Hematopoietic multipotent progenitor cell treated with erythropoietin and hydrocortisone succinate and interleukin-3 and kit ligand, for 17 days (in vitro differentiated cells): ENCODE data around the gene ZBTB45.
"Not testable (repeated sequence)": the region's sequence is repeated elsewhere in the genome, so short reads cannot be mapped to it uniquely, and the experiment has no call there.

Experiments
- DNase-seq: peaks from one replicate; pipeline ENCODE4 v3.0.0-alpha.2; 2015; ENCODE audit warnings: low spot score

Gene ZBTB45

DNA sequence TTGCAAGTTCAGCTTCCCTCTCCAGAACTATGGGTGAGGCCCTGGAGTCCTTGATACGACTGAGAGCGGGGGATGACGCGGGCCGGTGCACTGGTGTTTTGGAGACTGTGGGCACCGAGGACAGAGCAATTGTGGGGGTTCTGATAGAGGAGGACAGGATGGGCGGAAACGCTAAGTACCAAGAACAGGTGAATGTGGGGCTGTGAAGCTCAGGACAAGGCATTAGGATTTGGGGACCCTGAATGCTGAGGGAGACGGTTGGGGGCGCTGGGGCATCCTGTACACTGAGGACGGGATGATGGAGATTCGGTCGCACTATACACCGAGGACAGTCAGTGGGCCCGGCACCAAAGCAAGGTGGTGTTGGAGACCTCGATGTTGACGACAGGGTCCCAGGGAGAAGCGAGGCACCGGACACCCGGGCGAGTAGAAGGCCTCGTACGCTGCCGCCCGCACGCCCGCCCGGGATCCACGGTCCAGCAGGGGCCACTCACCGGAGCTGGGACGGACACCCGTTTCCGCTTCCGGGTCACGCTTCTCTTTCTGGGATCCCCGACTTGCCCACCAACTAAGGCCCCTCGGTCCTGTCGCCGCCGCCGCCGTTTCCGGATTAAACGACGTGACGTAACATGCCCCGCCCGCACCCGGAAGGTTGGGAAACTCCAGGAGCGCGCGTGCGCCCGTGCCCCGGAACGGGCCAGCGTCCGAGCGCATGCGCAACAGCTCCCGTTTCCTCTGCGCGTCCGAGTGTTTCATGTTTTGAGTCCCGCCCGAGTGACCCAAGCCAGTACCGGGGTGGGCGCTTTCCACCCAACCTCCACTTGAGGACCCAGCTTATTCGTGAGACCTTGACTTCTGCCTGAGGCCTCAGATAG is 35.1 kb upstream of the ZBTB45 start, which contains the start of gene CHMP2A:
CHMP2A (minus strand) TSS at position 612 of the 875 bp plus-strand sequence. CDS start 893 bp downstream, outside the sequence.
- DNase-seq: peak; percentile 98

DNA sequence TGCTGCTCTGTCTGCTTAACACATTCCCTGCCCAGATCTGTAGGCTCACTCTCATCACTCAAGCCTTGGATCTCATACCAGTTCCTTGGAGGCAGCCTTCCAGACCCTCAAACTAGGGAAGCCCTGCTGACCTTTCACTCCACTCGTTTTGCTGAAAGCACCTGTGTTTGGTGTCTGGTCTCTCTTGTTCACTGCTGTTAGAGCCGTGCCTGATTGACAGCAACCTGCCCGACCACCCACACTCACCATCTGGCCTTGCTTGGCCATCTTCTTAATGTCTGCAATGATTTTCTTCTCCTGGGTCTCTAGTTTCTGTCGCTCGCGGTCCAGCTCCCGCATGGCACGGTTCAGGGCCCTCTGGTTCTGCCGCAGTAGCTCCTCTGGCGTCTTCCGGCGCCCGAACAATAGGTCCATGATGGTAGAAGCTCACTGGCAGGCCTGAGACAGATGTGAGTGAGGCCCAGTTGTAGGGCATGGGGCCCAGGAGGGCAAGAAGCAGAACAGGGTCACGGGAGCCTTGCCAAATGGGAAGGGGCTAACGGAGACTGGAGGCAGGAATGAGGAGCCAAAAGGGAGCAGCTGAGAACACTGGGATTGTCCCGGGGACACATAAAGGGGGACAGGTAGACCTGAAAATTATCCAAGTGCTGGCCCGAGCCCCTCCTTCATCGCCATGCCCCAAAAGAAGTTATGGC is 34.3 kb upstream of the ZBTB45 start:
- DNase-seq: no peak

DNA sequence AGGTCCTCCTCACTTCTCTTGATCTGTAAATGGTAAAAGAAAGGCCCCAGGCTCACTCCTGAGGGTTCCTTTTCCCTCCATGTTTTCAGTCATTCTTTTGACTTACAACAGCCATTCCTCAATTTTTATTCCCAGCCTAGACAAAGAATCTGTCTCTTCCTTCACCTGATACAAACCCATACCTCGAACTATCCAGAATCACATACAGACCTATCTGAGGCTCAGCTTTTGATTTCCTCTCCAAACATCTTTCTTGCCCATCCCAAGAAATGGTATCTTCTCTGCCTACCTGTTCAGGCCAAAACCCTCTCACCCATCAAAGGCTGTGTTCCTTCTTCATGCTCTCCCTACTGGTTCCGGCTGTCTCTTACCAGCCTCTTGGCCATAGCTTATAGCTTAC is 33.0 kb upstream of the ZBTB45 start:
- no peak for DNase-seq

DNA sequence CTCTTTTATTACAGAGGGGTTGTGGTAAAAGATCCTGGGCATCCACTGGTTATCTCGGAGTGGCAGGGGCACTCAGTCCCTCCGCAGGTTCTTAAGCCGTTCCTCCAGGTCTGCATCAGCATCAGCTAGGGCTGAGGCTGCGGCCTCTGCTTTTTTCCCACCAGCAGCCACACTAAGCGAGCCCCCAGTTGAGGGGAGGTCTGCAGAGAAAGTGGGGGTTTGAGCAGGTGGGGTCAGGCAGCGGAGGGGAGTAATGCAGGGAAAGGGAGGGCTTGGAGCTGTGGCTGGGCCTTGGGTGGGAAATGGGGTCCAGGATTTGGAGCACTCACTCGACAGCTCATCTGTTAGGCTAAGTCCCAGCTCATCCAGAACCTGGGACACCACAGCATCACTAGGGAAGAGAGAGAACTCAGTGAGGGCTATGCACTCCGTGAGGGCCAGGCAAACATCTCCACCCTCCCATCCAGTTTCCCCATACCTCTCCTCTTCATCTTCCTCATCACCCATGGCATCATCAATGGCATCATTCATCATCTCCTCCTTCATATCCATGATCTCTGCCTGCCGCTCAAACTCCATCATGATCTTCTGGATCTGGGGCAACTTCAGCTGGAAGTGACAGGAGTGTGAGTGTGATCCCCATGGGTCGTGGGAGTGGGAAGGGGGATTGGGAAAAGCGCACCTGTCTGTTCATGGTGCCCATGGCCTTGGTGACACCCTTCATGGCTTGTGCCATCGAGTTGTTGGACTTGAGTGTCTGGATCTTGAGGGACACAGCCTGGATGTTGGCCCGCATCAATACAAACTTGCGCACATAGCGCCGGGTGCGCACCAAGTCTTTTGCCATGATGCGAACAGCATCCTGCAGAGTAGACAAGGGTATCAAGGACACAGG is 32.2 kb upstream of the ZBTB45 start:
- DNase-seq: no peak

DNA sequence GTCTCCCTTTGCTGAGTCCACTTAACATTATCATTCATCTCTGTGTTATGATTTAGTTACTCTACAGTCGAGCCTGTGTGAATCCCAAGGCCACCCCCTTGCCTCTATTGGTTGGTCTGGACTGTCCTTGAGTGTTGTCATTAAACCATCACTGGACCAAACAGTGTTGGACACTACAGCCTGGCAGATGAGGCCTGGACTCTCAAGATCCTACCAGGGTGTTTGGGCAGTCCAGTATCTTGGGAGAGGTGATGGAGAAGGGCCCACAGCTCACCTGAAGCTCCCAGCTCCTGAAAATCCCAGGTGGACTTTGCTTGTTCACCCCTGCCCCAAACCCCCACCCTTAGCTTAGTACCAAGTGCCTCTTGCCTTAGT is 31.5 kb upstream of the ZBTB45 start:
- no peak for DNase-seq

DNA sequence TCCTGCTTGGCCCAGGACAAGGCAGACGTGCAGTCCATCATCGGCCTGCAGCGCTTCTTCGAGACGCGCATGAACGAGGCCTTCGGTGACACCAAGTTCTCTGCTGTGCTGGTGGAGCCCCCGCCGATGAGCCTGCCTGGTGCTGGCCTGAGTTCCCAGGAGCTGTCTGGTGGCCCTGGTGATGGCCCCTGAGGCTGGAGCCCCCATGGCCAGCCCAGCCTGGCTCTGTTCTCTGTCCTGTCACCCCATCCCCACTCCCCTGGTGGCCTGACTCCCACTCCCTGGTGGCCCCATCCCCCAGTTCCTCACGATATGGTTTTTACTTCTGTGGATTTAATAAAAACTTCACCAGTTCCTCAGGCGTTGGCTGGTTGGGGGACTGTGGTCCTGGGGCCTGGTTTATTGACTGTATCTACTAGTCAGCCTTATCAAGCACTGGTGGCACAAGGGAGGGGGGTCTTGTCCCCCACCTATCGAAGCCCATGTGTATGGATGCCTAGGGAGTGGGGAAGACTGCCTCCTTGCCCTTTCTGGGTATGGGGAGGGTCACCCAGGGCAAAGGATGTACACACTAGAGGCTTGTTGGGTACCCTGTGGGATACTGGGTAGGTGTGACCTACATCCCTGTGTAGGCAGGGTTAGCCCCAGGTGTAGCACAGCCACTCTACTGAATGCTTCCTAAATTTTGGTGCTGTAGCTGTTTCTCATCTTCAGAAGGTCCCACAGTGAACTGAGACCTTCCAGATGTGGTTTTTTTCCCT is 30.9 kb upstream of the ZBTB45 start:
- DNase-seq: no peak

DNA sequence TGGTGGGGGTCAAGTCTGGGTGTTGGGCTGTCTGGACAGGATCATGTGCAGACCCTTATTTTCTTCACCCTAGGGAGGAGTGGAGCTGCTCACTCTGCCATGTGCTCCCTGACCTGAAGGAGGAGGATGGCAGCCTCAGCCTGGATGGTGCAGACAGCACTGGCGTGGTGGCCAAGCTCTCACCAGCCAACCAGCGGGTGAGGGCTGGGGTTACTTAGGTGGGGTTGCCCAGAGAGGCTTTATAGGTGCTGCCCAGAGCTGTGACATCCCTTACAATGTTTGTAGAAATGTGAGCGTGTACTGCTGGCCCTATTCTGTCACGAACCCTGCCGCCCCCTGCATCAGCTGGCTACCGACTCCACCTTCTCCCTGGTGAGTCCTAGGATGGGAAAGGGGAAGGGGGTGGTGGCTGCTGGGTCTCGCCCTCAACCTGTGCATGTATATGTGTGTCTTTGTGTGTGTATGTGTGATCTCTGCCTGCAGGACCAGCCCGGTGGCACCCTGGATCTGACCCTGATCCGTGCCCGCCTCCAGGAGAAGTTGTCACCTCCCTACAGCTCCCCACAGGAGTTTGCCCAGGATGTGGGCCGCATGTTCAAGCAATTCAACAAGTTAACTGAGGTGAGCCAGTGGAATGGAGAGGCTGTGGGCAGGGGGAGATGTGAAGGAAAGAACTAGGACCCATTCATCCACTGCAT is 30.2 kb upstream of the ZBTB45 start:
- no peak for DNase-seq

DNA sequence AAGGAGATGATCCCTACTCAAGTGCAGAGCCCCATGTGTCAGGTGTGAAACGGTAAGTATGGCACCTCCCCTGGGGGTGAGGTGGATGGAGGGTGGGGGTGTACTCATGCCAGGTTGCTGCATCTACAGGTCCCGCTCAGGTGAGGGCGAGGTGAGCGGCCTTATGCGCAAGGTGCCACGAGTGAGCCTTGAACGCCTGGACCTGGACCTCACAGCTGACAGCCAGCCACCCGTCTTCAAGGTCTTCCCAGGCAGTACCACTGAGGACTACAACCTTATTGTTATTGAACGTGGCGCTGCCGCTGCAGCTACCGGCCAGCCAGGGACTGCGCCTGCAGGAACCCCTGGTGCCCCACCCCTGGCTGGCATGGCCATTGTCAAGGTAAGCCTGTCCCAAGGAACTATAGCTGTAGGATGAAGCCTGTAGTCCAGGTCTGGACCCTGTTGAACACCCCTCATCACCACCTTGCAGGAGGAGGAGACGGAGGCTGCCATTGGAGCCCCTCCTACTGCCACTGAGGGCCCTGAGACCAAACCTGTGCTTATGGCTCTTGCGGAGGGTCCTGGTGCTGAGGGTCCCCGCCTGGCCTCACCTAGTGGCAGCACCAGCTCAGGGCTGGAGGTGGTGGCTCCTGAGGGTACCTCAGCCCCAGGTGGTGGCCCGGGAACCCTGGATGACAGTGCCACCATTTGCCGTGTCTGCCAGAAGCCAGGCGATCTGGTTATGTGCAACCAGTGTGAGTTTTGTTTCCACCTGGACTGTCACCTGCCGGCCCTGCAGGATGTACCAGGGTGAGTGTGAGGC is 29.5 kb upstream of the ZBTB45 start:
- no peak for DNase-seq

DNA sequence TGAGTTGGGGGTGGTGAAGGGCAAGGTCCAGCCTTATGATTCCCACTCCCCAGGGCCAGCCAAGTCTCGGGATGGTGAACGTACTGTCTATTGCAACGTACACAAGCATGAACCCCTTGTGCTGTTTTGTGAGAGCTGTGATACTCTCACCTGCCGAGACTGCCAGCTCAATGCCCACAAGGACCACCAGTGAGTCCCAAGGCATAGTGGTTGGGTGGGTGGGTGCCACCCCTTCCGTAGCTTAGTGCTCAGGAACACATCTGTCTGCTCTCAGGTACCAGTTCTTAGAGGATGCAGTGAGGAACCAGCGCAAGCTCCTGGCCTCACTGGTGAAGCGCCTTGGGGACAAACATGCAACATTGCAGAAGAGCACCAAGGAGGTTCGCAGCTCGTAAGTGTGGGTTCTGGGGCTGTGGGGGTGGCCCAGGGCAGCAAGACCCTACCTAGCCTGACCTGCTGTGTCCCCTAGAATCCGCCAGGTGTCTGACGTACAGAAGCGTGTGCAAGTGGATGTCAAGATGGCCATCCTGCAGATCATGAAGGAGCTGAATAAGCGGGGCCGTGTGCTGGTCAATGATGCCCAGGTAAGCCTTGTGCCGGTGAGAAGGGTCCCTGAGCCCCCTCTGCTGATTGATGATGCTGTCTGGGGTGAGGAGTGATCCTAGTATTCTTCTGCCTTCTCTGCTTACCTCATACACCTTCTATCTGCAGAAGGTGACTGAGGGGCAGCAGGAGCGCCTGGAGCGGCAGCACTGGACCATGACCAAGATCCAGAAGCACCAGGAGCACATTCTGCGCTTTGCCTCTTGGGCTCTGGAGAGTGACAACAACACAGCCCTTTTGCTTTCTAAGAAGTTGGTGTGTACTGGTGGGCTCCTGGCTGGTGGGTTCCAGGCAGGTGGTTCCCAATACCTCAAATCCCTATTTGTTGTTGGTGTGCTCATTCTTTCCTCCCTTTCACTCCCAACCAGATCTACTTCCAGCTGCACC is 28.0 kb upstream of the ZBTB45 start:
- DNase-seq: no peak

DNA sequence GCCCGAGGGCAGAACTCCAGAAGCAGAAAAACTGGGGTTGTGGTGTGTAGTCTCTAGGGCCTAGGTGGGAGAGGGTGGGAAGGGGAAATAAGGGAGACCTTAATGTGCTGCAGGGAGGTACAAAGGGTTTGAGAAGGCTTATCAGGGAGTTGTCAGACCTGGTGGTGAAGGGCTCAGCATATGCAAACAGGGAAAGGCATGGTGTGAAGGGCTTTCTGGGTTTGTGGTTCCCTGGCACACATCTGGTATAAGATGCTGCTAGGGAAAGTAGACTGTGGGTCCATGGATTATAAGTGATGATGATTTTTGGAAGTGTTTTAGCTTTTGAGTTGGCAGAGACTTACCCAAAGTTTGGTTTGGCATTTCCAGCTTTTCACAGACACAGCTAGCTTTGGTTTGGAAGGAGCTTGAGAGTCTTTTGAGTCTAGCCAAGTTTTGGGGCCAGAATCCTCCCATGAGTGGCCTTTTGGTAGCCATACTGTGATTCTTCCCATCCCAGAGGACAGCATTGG is 26.5 kb upstream of the ZBTB45 start:
- peak; percentile 14 for DNase-seq

DNA sequence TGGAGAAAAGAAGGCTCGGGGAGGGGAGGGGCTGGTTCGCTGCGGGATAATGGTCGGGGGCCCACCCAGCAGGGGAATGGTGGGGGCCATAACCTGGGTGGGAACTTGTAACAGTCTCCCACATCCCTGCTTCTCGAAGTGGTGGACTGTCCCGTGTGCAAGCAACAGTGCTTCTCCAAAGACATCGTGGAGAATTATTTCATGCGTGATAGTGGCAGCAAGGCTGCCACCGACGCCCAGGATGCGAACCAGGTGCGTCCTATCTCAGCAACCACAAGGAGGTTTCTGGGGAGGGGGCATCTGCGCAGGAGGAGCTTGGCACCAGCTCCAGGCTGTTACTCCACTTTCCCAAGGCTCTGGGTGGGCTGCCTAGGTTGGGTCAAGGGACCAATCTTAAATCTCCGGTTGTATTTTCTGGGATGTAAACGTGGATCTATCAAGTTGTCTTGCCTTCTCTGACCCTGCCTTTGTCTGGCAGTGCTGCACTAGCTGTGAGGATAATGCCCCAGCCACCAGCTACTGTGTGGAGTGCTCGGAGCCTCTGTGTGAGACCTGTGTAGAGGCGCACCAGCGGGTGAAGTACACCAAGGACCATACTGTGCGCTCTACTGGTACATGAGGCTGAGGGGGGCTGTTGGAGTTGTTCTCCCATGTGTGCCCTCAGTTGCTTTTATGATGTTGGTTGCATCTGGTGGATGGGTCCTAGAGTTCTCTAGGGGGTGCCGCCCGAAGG is 25.8 kb upstream of the ZBTB45 start:
- peak; percentile 22 for DNase-seq

DNA sequence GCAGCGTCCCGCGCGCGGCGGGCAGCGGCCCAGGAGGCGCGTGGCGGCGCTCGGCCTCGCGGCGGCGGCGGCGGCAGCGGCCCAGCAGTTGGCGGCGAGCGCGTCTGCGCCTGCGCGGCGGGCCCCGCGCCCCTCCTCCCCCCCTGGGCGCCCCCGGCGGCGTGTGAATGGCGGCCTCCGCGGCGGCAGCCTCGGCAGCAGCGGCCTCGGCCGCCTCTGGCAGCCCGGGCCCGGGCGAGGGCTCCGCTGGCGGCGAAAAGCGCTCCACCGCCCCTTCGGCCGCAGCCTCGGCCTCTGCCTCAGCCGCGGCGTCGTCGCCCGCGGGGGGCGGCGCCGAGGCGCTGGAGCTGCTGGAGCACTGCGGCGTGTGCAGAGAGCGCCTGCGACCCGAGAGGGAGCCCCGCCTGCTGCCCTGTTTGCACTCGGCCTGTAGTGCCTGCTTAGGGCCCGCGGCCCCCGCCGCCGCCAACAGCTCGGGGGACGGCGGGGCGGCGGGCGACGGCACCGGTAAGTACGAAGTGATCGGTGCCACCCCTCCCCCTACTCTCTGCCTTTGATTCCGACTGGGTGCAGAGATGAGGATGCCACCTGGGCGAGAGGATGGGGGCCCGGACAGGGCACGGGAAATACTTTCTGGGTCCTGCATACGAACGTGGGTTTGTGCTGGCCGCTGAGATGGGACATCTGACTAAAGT is 25.1 kb upstream of the ZBTB45 start:
- no peak for DNase-seq

DNA sequence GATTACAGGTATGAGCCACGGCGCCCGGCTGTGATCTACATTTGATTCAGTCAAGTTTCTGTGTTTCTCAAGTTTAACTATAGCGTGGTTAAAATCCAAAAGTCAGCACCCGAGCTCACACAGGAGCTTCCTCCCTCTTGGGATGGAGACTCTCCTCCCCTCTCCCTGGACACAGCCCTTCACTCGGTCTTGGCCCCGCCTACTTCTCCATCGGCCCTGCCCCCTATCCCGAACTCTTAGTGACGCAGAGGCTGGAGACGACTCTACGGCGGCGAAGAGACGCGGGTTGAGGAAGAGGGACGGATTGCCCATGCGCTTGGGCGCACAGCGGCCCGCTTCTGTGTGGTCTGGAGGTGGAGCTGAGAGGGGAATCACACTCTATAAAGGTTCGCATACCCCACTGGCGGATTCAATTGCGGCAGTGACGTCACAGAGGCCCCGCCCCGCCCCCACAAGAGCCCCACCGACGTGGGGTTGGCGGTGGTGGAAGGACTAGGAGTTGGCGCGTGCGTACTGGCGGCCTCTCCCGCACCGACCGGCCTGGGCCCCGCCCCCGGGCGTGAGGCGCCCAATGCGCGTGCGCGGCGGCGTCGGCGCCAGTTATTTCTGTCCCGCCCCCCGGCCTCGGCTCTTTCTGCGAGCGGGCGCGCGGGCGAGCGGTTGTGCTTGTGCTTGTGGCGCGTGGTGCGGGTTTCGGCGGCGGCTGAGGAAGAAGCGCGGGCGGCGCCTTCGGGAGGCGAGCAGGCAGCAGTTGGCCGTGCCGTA is 24.4 kb upstream of the ZBTB45 start, which contains the start of gene TRIM28:
TRIM28 (plus strand) TSS at position 239 of the 765 bp plus-strand sequence. CDS start 694 bp downstream, outside the sequence.
- DNase-seq: peak; percentile 99

DNA sequence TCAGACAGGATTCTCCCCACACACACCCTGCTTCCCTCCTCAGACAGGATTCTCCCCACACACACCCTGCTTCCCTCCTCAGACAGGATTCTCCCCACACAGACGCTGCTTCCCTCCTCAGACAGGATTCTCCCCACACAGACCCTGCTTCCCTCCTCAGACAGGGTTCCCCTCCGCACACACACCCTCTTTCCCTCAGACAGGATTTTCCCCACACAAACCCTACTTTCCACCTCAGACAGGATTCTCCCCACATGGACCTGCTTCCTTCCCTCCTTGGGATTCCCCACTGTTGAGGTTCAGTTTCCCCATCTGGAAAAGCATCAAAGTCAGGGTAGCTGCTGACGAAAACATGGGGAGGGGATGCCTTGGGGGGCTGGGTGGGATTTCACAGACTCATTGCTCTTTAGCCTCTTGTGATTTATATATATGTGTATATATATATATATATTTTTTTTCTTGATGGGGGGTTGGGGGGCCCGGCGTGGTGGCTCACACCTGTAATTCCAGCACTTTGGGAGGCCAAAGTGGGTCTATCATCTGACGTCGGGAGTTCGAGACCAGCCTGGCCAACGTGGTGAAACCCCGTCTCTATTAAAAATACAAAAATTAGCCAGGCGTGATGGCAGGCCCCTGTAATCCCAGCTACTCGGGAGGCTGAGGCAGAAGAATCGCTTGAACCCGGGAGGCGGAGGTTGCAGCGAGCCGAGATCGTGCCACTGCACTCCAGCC is 23.2 kb upstream of the ZBTB45 start:
- not testable (repeated sequence) for DNase-seq

DNA sequence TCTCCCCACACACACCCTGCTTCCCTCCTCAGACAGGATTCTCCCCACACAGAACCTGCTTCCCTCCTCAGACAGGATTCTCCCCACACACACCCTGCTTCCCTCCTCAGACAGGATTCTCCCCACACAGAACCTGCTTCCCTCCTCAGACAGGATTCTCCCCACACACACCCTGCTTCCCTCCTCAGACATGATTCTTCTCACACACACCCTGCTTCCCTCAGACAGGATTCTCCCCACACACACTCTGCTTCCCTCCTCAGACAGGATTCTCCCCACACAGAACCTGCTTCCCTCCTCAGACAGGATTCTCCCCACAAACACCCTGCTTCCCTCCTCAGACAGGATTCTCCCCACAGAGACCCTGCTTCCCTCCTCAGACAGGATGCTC is 19.6 kb upstream of the ZBTB45 start:
- not testable (repeated sequence) for DNase-seq
